Right cardiac atrium (tissue), 5 donors: ENCODE results near the gene NCAPD3. TPM values are rescaled to one million over a fixed set of nuclear protein-coding genes. Genes with fewer than 3 reads are reported as not detected.
A peak's percentile ranks its signal among the peaks of the same experiment; 100 is the strongest.
"Not testable (repeated sequence)": the region's sequence is repeated elsewhere in the genome, so short reads cannot be mapped to it uniquely, and the experiment has no call there.

Experiments used
- ATAC-seq, 2 donors: fragments of 200-7000 bp; cut with Tn5 transposase; one replicate each; pipeline versions ENCODE4 v1.8.0 to v1.9.1; 2020; ENCODE audit warnings: moderate library complexity in 2 of 2, mild to moderate bottlenecking in 1 of 2
- DNase-seq, 3 donors: peaks; one replicate each; pipeline ENCODE4 v3.0.0-alpha.2; 2020
- H3K27ac ChIP-seq: one replicate; pipeline ENCODE4 v1.5.1; 2013; ENCODE audit warnings: mild to moderate bottlenecking, low read length, control low read depth, moderate library complexity
- H3K27me3 ChIP-seq: one replicate; pipeline ENCODE4 v1.6.1; 2013; ENCODE audit not compliant: control insufficient read depth, insufficient read depth
- H3K4me1 ChIP-seq: one replicate; pipeline ENCODE4 v1.6.1; 2013; ENCODE audit warnings: low read length; ENCODE audit not compliant: control insufficient read depth, insufficient read depth
- H3K4me3 ChIP-seq: one replicate; pipeline ENCODE4 v1.5.1; 2013; ENCODE audit warnings: low read length, control low read depth
- H3K9me3 ChIP-seq: one replicate; pipeline ENCODE4 v1.6.1; 2013; ENCODE audit warnings: low read length; ENCODE audit not compliant: control insufficient read depth
- WGBS: extraction: QIAGEN DNeasy Blood & Tissue Kit; methylation state at CpG from one replicate; pipeline ENCODE4 v1.1.7; 2013; 5-methylcytosine and 5-hydroxymethylcytosine counted together
- intact Hi-C, 4 donors: fragments of 100-400 bp; cut with DNase I; formaldehyde crosslinking; loops; one replicate each; pipeline versions ENCODE4 v1.11.0 to v1.14.0; 2022 to 2023
- polyA plus RNA-seq: library from polyadenylated mRNA; stranded (reverse); fragments of 200-250 nt; gene quantifications from one replicate; pipeline ENCODE4 v1.2.3, GENCODE V29; 2013
- total RNA-seq, 4 donors: library from RNA; stranded (reverse); fragmentation: NEBNext Ultra II Directional; extraction: Animal tissue kit (Norgen Biotek cat#: 25700); gene quantifications; one replicate each; pipeline ENCODE4 v1.2.1, GENCODE V29; 2021
- donor health status: healthy with polysubstance abuse.
- donor health status: DM: no; HTN: yes; CAD: no.
- donor health status: DM: no; HTN: no; CAD: no.
- donor health status: DM: no; HTN: yes; CAD: no; lungs with severe emphysema.
- donor health status: DM: yes; HTN: yes; CAD: no.

Gene NCAPD3
- total and polyA plus RNA-seq, 5 donors = 5.4 to 11.1 (median 9.6) TPM

DNA sequence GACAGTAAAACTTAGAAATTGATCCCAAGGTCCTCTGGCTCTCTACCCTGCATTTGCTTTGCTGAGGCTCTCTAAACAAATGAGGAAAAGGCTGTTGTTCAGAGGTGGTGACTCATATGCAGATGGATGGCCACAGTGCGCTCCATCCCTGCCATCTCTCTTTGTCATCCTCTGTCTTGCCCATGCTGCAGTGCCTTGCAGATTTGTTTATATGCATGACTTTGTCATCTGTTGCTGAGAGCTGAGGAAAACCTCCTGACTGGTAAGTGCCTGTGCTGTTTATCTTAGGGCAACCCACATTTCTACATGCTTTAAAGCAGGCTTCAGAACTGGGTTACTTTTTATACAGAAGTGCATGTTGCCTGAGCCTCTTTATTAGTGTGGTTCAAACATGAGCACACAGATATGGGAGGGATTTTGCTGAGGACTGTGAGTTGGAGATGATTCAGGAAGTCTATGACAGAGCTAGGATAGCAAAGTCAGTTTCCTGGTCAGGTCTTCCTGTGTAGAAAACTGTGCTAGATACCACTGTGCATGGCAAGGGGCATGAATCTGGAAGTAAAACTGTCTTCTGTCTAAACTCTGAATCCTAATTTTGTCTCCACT, 97.4 kb downstream of the NCAPD3 start:
- Histone ChIP-seq H3K9me3 (no peaks in the 10 kb centered on the region), H3K4me1 (no peaks in the 10 kb centered on the region), H3K27me3 (no peaks in the 10 kb centered on the region), H3K4me3 (no peak overlapping the region), H3K27ac (no peak overlapping the region)
- intact Hi-C loops = loop anchor here in 2 of 4 donors (5.0 kb wide), 2 partner anchors 54 to 59 kb away; partner anchors contain the start of gene JAM3 (in 1 of the 2)
- DNase-seq (no peak), ATAC-seq (peak in 1 of 2 donors; percentile 22)
- 73% methylated on average over 1 of the region's 1 CpG for WGBS

GRCh38 chr11:134125507-134125906, 98.3 kb downstream of the NCAPD3 start:
- DNase-seq = no peak
- ATAC-seq = peak in 1 of 2 donors; percentile 33
- Histone ChIP-seq H3K4me1 (no peaks in the 10 kb centered on the region), H3K4me3 (peak overlapping the region; percentile 59), H3K27me3 (no peaks in the 10 kb centered on the region), H3K27ac (peak overlapping the region; percentile 74), H3K9me3 (no peaks in the 10 kb centered on the region)
- 37% methylated on average over 9 of the region's 9 CpGs for WGBS
- intact Hi-C loops = loop anchor here in 2 of 4 donors (5.0 kb wide), 2 partner anchors 53 to 58 kb away; partner anchors contain the start of gene JAM3 (in 1 of the 2)

DNA sequence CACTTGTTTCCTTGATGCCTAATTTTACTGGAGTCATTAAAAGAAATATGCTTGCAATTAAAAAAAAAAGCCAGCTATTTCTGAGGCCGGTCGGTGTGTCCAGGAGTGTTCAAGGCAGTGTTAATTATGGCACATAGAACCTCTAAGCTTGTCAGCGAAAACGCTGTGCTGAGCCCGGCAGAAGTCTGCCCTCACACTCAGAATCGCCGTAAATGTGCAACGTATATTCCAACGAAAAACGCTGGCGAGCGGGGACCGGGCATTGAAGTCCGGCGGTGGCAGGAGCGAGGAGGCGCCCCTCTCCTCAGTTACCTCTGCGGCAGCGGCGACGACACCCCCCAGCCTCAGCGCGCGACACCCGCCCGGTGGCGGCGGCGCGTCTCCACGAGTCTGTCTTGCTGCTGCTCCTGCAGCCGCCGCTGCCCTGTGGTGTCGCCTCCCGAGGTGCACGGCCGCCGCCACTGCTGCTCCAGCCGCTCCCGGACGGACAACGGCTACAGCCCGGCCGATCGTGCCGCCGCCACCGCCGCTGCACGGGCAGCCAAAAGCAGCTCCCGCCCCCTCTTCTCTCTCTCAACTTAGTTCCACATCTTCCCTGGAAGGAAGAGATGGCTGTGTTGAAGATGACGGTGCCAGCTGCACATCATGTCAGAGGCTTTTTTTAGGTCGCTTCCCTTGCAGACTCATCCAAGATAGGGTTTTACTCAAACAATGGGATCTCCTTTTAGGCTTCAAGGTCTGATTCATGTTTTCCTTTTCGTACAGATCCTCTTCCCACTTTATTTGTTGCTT, 98.9 kb downstream of the NCAPD3 start:
- H3K9me3 ChIP-seq = no peaks in the 10 kb centered on the region
- H3K27me3 ChIP-seq = no peaks in the 10 kb centered on the region
- ATAC-seq (peak; percentile 73 to 75), DNase-seq (peak; percentile 56 to 87 (median 82))
- intact Hi-C loops = loop anchor here in 3 of 4 donors (5.0 kb wide), 2 partner anchors 53 to 58 kb away; partner anchors contain the start of gene JAM3 (in 1 of the 3)
- 4% methylated on average over 54 of the region's 54 CpGs for WGBS
- H3K4me1 ChIP-seq = no peaks in the 10 kb centered on the region
- peak overlapping the region; percentile 24 for H3K27ac ChIP-seq
- H3K4me3 ChIP-seq = peak overlapping the region; percentile 59

DNA sequence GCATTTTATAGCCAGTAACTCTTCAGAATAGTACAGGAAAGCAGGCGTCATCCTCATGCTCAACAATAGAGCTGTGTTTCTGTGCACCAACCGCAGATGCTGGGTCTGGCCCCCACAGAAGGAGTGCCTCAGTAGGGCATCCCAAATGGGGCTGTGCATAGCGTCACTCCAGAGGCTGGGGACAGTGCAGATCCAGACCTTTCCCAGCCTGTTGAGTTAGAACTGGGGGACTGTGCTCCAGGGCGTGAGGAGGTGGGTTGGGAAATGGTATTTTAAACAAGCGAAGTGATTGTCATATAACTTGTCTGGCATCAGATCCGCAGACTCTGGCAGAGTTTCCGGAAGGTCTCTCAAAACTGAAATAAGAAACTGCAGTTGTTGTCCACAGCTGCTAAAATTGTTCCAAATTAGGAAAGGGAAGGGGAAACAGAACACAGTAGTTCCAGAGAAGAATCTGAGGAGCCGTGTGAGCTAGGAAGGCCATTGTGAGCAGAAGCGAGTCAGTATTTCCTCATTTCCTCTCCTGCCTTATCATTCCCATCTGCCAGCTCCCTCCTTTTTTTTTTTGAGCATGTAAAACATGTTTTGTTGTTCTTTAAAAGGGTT, 102.7 kb downstream of the NCAPD3 start:
- Histone ChIP-seq H3K4me3 (peak overlapping the region; percentile 1), H3K4me1 (no peaks in the 10 kb centered on the region), H3K27ac (peak overlapping the region; percentile 78), H3K27me3 (no peaks in the 10 kb centered on the region), H3K9me3 (no peaks in the 10 kb centered on the region)
- DNase-seq (peak; percentile 40 to 66 (median 65)), ATAC-seq (peak; percentile 65 to 67)
- intact Hi-C loops = loop anchor here in 1 of 4 donors (5.0 kb wide), 1 partner anchor 49 kb away; no protein-coding TSS in a partner anchor
- WGBS = 23% methylated on average over 9 of the region's 9 CpGs

- Histone ChIP-seq H3K9me3 (no peaks in the 10 kb centered on the region), H3K27me3 (no peaks in the 10 kb centered on the region), H3K4me1 (no peaks in the 10 kb centered on the region), H3K4me3 (peak overlapping the region; percentile 24), H3K27ac (peak overlapping the region; percentile 78)
- intact Hi-C loops = loop anchor here in 1 of 4 donors (5.0 kb wide), 1 partner anchor 48 kb away; no protein-coding TSS in a partner anchor
- 22% methylated on average over 13 of the region's 13 CpGs for WGBS
- ATAC-seq (peak; percentile 75 to 84), DNase-seq (peak; percentile 56 to 77 (median 61))
Observed at GRCh38 chr11:134120143-134120850, 103.5 kb downstream of the NCAPD3 start.

DNA sequence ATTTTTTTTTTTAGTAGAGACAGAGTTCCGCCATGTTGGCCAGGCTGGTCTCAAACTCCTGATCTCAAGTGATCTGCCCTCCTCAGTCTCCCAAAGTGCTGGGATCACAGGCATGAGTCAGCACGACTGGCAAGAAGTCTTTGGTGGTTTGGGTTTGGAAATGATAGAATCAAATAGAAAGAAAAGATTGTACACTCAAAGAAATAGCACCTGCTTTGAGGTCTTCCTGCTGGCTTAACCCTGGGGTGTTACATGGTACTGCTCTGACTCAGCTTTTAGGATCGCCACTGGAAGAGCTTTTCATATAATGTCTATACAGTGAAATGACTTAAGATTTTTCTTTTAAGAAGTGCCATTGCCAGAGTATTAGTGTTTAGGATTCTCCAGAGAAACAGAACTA, 104.7 kb downstream of the NCAPD3 start:
- H3K4me3 ChIP-seq = no peak overlapping the region
- ATAC-seq (no peak), DNase-seq (no peak)
- no peaks in the 10 kb centered on the region for H3K4me1 ChIP-seq
- no peaks in the 10 kb centered on the region for H3K27me3 ChIP-seq
- H3K27ac ChIP-seq = no peak overlapping the region
- no peaks in the 10 kb centered on the region for H3K9me3 ChIP-seq
- intact Hi-C loops = no loop called here
- 91% methylated on average over 3 of the region's 3 CpGs for WGBS

- no peaks in the 10 kb centered on the region for H3K9me3 ChIP-seq
- DNase-seq = no peak
- no peaks in the 10 kb centered on the region for H3K27me3 ChIP-seq
- no peaks in the 10 kb centered on the region for H3K4me1 ChIP-seq
- no peak for ATAC-seq
- no peak overlapping the region for H3K27ac ChIP-seq
- no peak overlapping the region for H3K4me3 ChIP-seq
- intact Hi-C loops = no loop called here
Observed at GRCh38 chr11:134118006-134118405, 105.8 kb downstream of the NCAPD3 start.

DNA sequence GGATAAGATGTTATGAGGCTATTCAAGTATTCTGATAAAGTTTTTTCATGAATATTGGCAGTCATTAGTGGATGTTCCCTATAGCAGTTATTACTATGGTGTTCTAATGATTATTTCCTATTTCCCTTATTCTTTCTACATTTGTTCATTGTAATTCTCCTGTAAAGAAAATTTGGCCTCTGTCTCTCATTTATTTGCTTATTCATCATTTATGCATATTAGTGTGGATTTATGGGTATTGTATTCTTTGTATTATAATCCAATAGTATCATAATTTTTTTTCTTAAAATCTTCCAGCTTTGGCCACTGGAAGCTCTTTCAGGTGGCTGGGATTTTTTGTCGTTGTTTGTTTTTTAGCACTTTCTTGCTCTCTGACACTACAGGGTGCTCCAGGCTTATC, 107.6 kb downstream of the NCAPD3 start:
- ATAC-seq (no peak), DNase-seq (no peak)
- no peaks in the 10 kb centered on the region for H3K9me3 ChIP-seq
- H3K27me3 ChIP-seq = no peaks in the 10 kb centered on the region
- intact Hi-C loops = no loop called here
- H3K4me3 ChIP-seq = no peak overlapping the region
- H3K27ac ChIP-seq = no peak overlapping the region
- WGBS = 74% methylated on average over 1 of the region's 1 CpG
- no peaks in the 10 kb centered on the region for H3K4me1 ChIP-seq

DNA sequence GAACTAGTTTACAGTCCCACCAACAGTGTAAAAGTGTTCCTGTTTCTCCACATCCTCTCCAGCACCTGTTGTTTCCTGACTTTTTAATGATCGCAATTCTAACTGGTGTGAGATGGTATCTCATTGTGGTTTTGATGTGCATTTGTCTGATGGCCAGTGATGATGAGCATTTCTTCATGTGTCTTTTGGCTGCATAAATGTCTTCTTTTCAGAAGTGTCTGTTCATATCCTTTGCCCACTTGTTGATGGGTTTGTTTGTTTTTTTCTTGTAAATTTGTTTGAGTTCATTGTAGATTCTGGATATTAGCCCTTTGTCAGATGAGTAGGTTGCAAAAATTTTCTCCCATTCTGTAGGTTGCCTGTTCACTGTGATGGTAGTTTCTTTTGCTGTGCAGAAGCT, 110.0 kb downstream of the NCAPD3 start:
- H3K4me1 ChIP-seq, H3K4me3 ChIP-seq, H3K9me3 ChIP-seq, ATAC-seq, H3K27me3 ChIP-seq, H3K27ac ChIP-seq, DNase-seq, intact Hi-C loops: not testable (repeated sequence)
- WGBS = 90% methylated on average over 1 of the region's 1 CpG

DNA sequence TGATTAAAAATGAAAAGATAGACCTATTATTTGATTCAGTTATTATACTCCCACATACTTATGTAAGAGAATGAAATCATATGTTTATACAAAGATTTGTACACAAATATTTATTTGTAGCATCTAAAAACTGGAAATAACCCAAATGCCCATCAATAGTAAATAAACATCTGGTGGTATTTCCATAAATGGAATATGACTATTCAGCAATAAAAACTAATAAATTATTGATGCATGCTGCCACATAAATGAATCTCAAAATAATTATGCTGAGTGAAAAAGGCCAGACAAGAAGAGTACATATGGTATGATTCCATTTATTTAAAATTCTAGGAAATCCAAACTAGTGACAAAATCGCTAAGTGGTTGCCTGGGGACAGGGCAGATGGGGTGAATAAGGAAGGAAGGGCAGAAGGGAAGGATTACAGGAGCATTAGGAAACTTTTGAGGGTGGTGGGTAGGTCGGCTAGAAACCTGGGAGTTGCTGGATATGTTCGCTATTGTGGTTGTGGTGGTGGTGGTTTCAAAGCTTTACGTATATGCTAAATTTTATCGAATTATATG, 113.4 kb downstream of the NCAPD3 start:
- H3K4me1 ChIP-seq = no peaks in the 10 kb centered on the region
- ATAC-seq = no peak
- 95% methylated on average over 5 of the region's 5 CpGs for WGBS
- no peak for DNase-seq
- intact Hi-C loops = no loop called here
- no peak overlapping the region for H3K27ac ChIP-seq
- H3K9me3 ChIP-seq = no peaks in the 10 kb centered on the region
- H3K27me3 ChIP-seq = no peaks in the 10 kb centered on the region
- H3K4me3 ChIP-seq = no peak overlapping the region
